HG02840 (cell line): ENCODE data around the gene CXorf58.
"Not testable (repeated sequence)": the region's sequence is repeated elsewhere in the genome, so short reads cannot be mapped to it uniquely, and the experiment has no call there.

Experiments
- ATAC-seq: cut with Tn5 transposase; IDR thresholded peaks from one replicate; pipeline ENCODE4 v1.9.1; 2021; ENCODE audit warnings: mild to moderate bottlenecking, moderate library complexity, moderate number of reproducible peaks; ENCODE audit not compliant: unreplicated experiment, low FRiP score

Gene CXorf58

GRCh38 chrX:23952391-23952790, 44.6 kb downstream of the CXorf58 start:
- ATAC-seq, result no peak

GRCh38 chrX:23952984-23953907, 45.4 kb downstream of the CXorf58 start:
- ATAC-seq, result peak; percentile 89

GRCh38 chrX:23953908-23954269, 46.1 kb downstream of the CXorf58 start:
- no peak for ATAC-seq

- no peak for ATAC-seq
Observed at GRCh38 chrX:23954396-23954795, 46.6 kb downstream of the CXorf58 start.

GRCh38 chrX:23959781-23960180, 52.0 kb downstream of the CXorf58 start:
- ATAC-seq, result no peak

GRCh38 chrX:23964191-23964590, 56.4 kb downstream of the CXorf58 start:
- ATAC-seq, result no peak

GRCh38 chrX:23965630-23966029, 57.8 kb downstream of the CXorf58 start:
- not testable (repeated sequence) for ATAC-seq

- no peak for ATAC-seq
Observed at GRCh38 chrX:23978491-23978890, 70.7 kb downstream of the CXorf58 start.

- ATAC-seq, result no peak
Observed at GRCh38 chrX:23980011-23980441, 72.2 kb downstream of the CXorf58 start.

- no peak for ATAC-seq
Observed at GRCh38 chrX:23981222-23981621, 73.4 kb downstream of the CXorf58 start.

GRCh38 chrX:23981711-23982110, 73.9 kb downstream of the CXorf58 start:
- ATAC-seq, result no peak

GRCh38 chrX:23982891-23983290, 75.1 kb downstream of the CXorf58 start:
- ATAC-seq, result no peak
